ENCODE results near the gene TNNT1.

DNA sequence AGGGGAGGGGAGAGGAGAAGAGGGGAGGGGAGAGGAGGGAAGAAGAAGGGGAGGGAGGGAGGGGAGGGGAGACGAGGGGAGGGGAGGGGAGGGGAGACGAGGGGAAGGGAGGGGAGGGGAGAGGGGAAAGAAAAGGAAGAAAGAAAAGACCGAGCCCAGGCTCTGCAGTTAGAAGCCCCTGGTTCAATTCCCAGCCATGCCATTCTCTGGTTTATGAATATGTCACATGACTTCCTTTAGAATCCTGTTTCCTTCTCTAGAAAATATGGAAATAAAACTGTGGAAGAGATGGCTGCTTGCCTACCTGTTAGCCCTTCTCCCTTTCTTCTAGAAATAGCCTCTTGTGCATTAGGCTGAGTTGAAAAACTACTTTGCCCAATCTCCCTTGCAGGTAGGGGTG lies 14.3 kb downstream of the TNNT1 start:
- TF ChIP-seq GATA3 (IDR thresholded peaks at IDR 0.05; ENCODE audit: low read depth, low read length) (no peak), GATA2 (IDR thresholded peaks at IDR 0.05; ENCODE audit: low read depth, low read length) (no peak)
